ENCODE results near the gene EP400.

DNA sequence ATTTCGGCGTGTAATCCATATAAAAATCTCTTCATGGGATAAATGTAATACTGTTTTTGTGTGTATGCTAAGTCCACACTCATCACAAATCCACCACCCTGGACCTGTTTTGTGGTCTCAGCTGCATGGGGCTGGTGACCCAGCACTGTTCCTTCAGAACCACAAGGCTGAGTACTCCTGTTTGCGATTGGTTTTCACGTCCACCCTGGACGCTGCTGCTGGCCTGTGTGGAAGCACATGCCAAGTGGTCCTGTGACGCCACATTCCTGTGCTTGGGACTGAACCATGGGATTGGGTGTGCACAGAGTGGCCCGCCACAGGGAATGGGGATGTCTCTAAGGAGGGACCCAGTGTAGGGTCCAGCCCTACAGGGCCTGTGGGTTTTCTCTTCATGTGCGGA lies 16.4 kb upstream of the EP400 start:
- TF ChIP-seq EZH2phosphoT487 (conservative IDR thresholded peaks at IDR 0.05; ENCODE audit: low read length) (no peak), CTCF (IDR thresholded peaks at IDR 0.05; ENCODE audit: insufficient read depth, low read length, poor library complexity, severe bottlenecking) (no peak)
